ENCODE data around the gene CHN1.

Gene CHN1

GRCh38 chr2:175004980-175005732 is at the start of gene CHN1:
Gene CHN1 (minus strand): TSS chr2:175005381. CDS start chr2:175004912, 469 bp downstream.
- peak; percentile 52 for DNase-seq

- no peak for DNase-seq
These were observed 49.2 kb upstream of the CHN1 start for GRCh38 chr2:175054340-175054739.

- no peak for DNase-seq
These were observed 44.5 kb upstream of the CHN1 start for GRCh38 chr2:175049661-175050060.

- no peak for DNase-seq
These were observed 43.1 kb upstream of the CHN1 start for GRCh38 chr2:175048275-175048674.

- DNase-seq = no peak
These were observed 34.3 kb upstream of the CHN1 start for GRCh38 chr2:175039490-175039889.

- no peak for DNase-seq
These were observed 33.9 kb upstream of the CHN1 start for GRCh38 chr2:175039031-175039430.

- DNase-seq = no peak
These were observed 32.8 kb upstream of the CHN1 start for GRCh38 chr2:175037941-175038340.

- DNase-seq = no peak
These were observed 31.4 kb upstream of the CHN1 start for GRCh38 chr2:175036582-175037018.

- no peak for DNase-seq
These were observed 30.6 kb upstream of the CHN1 start for GRCh38 chr2:175035806-175036205.

- DNase-seq = no peak
These were observed 29.5 kb upstream of the CHN1 start for GRCh38 chr2:175034716-175035115.

GRCh38 chr2:175030380-175031271 is 25.4 kb upstream of the CHN1 start:
- no peak for DNase-seq

GRCh38 chr2:175027755-175028154 is 22.6 kb upstream of the CHN1 start:
- no peak for DNase-seq

- DNase-seq = no peak
These were observed 21.2 kb upstream of the CHN1 start for GRCh38 chr2:175026385-175026784.

- DNase-seq = no peak
These were observed 20.8 kb upstream of the CHN1 start for GRCh38 chr2:175025946-175026345.

GRCh38 chr2:175025233-175025632 is 20.1 kb upstream of the CHN1 start:
- DNase-seq = no peak

GRCh38 chr2:175022923-175023322 is 17.7 kb upstream of the CHN1 start:
- no peak for DNase-seq

GRCh38 chr2:175019566-175020327 is 14.6 kb upstream of the CHN1 start:
- no peak for DNase-seq

GRCh38 chr2:175017618-175018414 is 12.6 kb upstream of the CHN1 start:
- DNase-seq = no peak

GRCh38 chr2:175015340-175015739 is 10.2 kb upstream of the CHN1 start:
- no peak for DNase-seq

- DNase-seq = no peak
These were observed 7.3 kb upstream of the CHN1 start for GRCh38 chr2:175012516-175012915.

- DNase-seq = no peak
These were observed 6.3 kb upstream of the CHN1 start for GRCh38 chr2:175011505-175011904.

- DNase-seq = no peak
These were observed 5.7 kb upstream of the CHN1 start for GRCh38 chr2:175010848-175011254.
